Immature natural killer cell (primary cell): ENCODE measurements around the gene VSTM2B. TPM values are rescaled to one million over a fixed set of nuclear protein-coding genes. Genes with fewer than 3 reads are reported as not detected.
A peak's percentile ranks its signal among the peaks of the same experiment; 100 is the strongest.
"Not testable (repeated sequence)": the region's sequence is repeated elsewhere in the genome, so short reads cannot be mapped to it uniquely, and the experiment has no call there.

Experiments used
- DNase-seq, 3 donors: peaks; one replicate each; pipeline ENCODE4 v3.0.0; 2022; ENCODE audit warnings: mixed read lengths in 1 of 3
- H3K27ac Mint-ChIP-seq, 6 donors: one replicate each; pipeline ENCODE4 v1.8.0; 2020; ENCODE audit warnings: mixed read lengths in 6 of 6, mild to moderate bottlenecking in 5 of 6, inconsistent platforms in 4 of 6, moderate library complexity in 3 of 6
- H3K27me3 Mint-ChIP-seq, 3 donors: one replicate each; pipeline ENCODE4 v1.8.0; 2020 to 2021; ENCODE audit warnings: low read depth in 3 of 3, mild to moderate bottlenecking in 3 of 3, mixed read lengths in 3 of 3, moderate library complexity in 3 of 3, inconsistent platforms in 1 of 3
- H3K36me3 Mint-ChIP-seq, 3 donors: one replicate each; pipeline ENCODE4 v1.8.0; 2020; ENCODE audit warnings: mixed read lengths in 3 of 3, inconsistent platforms in 2 of 3, mild to moderate bottlenecking in 2 of 3
- H3K4me1 Mint-ChIP-seq, 2 donors: one replicate each; pipeline ENCODE4 v1.8.0; 2020; ENCODE audit warnings: inconsistent platforms in 2 of 2, mild to moderate bottlenecking in 2 of 2, mixed read lengths in 2 of 2, moderate library complexity in 1 of 2
- H3K4me3 Mint-ChIP-seq, 5 donors: one replicate each; pipeline ENCODE4 v1.8.0; 2020; ENCODE audit warnings: mild to moderate bottlenecking in 5 of 5, mixed read lengths in 5 of 5, inconsistent platforms in 3 of 5, moderate library complexity in 3 of 5
- H3K9me3 Mint-ChIP-seq, 6 donors: one replicate each; pipeline ENCODE4 v1.8.0; 2020; ENCODE audit warnings: mild to moderate bottlenecking in 6 of 6, mixed read lengths in 6 of 6, inconsistent platforms in 4 of 6, moderate library complexity in 3 of 6
- polyA plus RNA-seq, 3 donors: library from polyadenylated mRNA; unstranded; fragments of 300-500 nt; fragmentation: Illumina TruSeq; gene quantifications; one replicate each; pipeline ENCODE4 v1.2.3, GENCODE V29; 2021

Gene VSTM2B
- polyA plus RNA-seq, 3 donors from 2014 or later = 0.41 to 0.48 TPM; not detected in 1

DNA sequence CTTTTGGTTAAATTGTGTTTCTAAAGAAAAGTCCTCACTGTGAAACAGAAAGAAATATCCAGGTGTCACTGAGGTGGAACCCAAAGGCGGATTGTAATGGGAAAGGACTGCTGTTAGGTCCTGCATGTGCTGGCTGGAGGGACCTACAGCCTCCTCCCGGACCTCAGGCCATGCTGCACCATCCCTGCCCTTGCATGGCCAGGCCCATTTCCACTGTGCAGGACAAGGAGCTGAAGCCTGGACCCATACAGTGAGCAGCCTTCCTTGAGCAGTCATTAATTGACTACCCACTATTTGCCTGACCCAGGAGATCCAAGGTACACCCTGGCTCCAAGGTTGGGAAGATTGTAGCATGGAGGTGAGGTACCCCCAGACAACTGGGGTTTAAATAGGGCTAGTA is 17.6 kb downstream of the VSTM2B start:
- H3K9me3 Mint-ChIP-seq = no peaks in the 10 kb centered on the region

DNA sequence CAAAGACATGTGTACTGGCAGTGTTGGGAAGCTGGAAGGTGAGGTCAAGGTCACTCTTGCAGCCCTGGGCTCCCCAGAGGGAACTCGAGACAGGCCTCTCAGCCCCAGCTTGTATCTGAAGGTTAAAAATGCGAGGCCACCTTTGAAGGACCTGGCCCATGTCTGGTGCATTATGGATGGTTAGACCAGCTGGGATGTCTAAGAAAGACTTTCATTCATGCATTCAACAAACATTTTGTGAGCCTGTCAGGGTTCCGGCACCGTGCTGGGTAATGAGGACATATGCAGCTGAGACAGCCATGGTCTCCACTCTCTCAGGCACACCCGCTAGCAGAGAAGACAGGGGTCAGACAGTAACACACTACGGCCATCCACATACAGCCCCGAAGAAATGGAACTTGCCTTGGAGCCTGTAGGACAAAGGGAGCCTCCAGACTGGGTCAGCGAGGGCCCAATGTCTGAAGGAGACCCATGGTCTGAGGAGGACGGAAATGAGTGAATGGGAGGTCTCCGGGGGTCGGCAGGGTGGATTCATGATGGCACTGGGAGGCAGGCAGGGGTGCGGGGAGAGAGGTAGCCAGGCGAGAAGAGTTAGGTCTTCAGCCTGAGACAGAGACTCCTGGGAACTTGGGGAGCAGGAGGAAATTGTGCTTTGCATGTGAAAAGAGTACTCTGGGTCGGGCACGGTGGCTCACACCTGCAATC is 19.0 kb downstream of the VSTM2B start:
- no peak for DNase-seq
- Mint-ChIP-seq H3K4me3 (no peak overlapping the region), H3K36me3 (no peaks in the 10 kb centered on the region), H3K4me1 (no peaks in the 10 kb centered on the region), H3K9me3 (peaks cover 0 to 3% (median 0%) of the 10 kb centered on the region in 6 donors), H3K27ac (no peak overlapping the region), H3K27me3 (peaks cover 3 to 8% (median 4%) of the 10 kb centered on the region in 3 donors)

More for the DNA sequence above, 17.6 kb downstream of the VSTM2B start:
- Mint-ChIP-seq H3K4me3 (no peak overlapping the region), H3K4me1 (no peaks in the 10 kb centered on the region), H3K27me3 (peaks cover 5 to 8% (median 8%) of the 10 kb centered on the region in 3 donors), H3K36me3 (no peaks in the 10 kb centered on the region), H3K27ac (no peak overlapping the region)
- no peak for DNase-seq

DNA sequence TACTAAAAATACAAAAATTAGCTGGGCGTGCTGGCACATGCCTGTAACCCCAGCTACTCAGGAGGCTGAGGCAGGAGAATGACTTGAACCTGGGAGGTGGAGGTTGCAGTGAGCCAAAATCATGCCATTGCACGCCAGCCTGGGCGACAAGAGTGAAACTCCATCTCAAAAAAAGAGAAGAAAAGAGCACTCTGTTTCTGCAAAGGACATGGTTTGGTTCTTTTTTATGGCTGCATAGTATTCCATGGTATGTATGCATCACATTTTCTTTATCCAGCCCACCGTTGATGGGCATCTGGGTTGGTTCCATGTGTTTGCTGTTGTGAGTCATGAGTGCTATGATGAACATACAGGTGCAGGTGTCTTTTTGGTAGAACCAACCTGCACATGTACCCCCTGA is 19.7 kb downstream of the VSTM2B start:
- H3K27ac Mint-ChIP-seq, H3K36me3 Mint-ChIP-seq, H3K4me3 Mint-ChIP-seq, H3K4me1 Mint-ChIP-seq, DNase-seq, H3K9me3 Mint-ChIP-seq, H3K27me3 Mint-ChIP-seq: not testable (repeated sequence)

DNA sequence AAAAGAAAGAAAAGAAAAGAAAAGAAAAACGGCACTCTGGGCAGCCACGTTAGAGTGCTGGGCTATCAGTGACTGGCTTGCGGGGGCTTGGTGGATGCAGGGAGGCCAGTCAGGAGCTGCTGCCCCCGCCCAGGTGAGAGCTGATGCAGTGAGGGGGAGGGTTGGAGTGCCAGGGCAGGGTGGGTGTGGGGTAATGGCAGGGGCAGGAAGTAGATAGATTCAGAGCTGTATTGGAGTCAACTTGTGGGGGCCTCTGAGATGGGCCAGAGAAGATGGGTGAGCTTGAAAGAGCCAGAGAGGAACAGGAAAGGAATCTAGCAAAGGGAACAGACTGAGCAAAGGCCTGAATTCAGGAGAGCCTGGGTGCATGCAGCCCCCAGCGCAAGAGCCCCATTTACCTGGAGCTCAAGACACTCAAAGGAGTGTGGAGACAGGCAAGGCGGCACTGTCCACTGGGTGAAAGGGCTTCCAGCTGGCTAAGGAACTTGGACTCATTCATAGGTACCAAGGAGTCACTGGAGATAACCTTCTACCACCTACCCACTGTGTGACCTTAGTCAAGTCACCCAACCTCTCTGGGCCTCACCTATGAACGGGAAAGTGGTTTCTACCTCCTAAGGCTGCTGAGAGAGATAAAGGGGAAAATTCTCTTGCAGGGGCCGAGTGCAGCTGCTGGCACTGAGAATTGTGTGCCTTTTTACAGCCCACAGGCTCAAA is 20.2 kb downstream of the VSTM2B start:
- no peak overlapping the region for H3K27ac Mint-ChIP-seq
- H3K4me1 Mint-ChIP-seq = no peaks in the 10 kb centered on the region
- H3K27me3 Mint-ChIP-seq = peaks cover 3 to 9% (median 4%) of the 10 kb centered on the region in 3 donors
- no peak for DNase-seq
- no peak overlapping the region for H3K4me3 Mint-ChIP-seq
- no peaks in the 10 kb centered on the region for H3K36me3 Mint-ChIP-seq
- peaks cover 0 to 3% (median 0%) of the 10 kb centered on the region in 6 donors for H3K9me3 Mint-ChIP-seq

DNA sequence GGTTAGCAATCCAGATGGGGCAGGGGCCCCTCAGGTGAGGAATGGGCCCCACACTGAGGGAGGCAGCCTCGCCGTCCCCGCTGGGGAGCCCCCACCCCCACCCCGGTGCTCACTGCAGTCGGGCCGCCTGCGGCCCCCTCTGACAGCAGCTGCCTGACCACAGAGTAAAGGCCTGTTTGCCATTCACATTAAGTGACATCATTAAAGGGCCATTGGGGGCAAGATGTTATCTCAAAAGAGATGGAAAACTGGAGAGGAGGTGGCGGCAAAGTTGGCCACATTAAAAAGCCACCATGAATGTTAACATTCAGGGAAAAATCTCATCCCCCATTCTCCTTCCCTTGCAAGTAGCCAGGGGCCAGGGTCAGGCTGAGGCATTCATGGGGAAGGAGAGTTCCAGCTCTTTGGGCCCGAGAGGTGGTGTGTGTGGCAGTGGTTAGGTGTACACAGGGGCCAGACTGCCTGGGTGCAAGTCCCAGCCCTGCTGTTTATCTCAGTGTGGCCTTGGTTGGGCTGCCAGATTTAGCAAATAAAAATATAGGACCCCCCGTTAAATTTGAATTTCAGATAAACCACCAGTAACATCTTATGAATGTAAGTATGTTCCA is 20.9 kb downstream of the VSTM2B start:
- Mint-ChIP-seq H3K27me3 (peaks cover 3 to 11% (median 4%) of the 10 kb centered on the region in 3 donors), H3K4me3 (no peak overlapping the region), H3K27ac (no peak overlapping the region), H3K9me3 (peaks cover 0 to 5% (median 0%) of the 10 kb centered on the region in 6 donors), H3K36me3 (no peaks in the 10 kb centered on the region), H3K4me1 (no peaks in the 10 kb centered on the region)
- DNase-seq = no peak

DNA sequence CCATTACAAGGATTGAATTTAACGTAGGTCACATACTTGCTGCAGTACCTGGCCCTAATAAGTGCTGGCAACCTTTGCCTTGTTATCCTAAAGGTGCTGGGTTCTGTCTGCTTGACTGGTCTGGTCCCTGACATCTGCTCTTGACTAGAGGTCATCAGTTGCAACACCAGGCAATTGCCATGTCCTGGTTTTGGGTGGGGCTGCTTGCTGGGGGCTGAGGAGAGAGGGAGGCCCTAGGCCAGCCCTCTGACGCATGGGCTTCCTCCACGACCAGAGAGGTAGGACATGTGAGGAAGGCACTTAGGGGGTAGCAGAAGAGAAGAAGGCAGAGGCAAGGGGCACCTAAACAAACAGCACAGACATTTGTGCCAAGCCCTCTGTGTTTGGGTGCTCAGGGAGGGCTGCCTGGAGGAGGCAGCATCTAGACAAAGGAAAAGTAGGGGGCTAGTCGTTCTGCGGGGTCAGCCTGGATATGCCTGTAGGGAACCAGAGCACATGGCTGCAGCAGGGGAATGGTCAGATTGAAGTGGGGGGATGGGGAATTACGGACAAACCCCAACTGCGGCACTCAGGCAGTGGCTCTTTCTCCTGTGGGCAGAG is 21.7 kb downstream of the VSTM2B start:
- no peaks in the 10 kb centered on the region for H3K36me3 Mint-ChIP-seq
- H3K27me3 Mint-ChIP-seq = peaks cover 5 to 11% (median 9%) of the 10 kb centered on the region in 3 donors
- peaks cover 0 to 6% (median 0%) of the 10 kb centered on the region in 6 donors for H3K9me3 Mint-ChIP-seq
- H3K27ac Mint-ChIP-seq = no peak overlapping the region
- DNase-seq = no peak
- no peak overlapping the region for H3K4me3 Mint-ChIP-seq
- H3K4me1 Mint-ChIP-seq = no peaks in the 10 kb centered on the region

DNA sequence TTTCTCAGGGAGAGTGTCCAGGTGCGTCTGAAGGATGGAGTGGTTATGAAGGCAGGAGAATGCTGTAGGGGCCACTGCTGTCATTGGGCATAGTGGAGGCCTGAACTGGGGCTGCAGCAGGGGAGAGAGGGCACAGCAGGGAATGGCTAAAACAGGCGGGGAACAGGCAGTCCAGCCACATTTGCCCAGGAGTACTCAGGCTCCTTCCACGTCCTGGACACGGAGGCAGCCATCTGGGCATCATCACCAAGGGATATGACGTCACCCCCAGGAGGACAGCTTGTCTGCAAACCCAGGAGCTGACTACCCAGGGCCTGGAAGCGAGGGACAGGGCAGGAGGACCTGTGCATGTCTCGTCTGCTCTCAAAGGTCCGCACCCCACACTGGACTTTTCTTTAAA is 22.2 kb downstream of the VSTM2B start:
- Mint-ChIP-seq H3K4me3 (no peak overlapping the region), H3K36me3 (no peaks in the 10 kb centered on the region), H3K27me3 (peaks cover 5 to 11% (median 9%) of the 10 kb centered on the region in 3 donors), H3K9me3 (peaks cover 0 to 6% (median under 1%) of the 10 kb centered on the region in 6 donors), H3K4me1 (no peaks in the 10 kb centered on the region), H3K27ac (no peak overlapping the region)
- DNase-seq = no peak

DNA sequence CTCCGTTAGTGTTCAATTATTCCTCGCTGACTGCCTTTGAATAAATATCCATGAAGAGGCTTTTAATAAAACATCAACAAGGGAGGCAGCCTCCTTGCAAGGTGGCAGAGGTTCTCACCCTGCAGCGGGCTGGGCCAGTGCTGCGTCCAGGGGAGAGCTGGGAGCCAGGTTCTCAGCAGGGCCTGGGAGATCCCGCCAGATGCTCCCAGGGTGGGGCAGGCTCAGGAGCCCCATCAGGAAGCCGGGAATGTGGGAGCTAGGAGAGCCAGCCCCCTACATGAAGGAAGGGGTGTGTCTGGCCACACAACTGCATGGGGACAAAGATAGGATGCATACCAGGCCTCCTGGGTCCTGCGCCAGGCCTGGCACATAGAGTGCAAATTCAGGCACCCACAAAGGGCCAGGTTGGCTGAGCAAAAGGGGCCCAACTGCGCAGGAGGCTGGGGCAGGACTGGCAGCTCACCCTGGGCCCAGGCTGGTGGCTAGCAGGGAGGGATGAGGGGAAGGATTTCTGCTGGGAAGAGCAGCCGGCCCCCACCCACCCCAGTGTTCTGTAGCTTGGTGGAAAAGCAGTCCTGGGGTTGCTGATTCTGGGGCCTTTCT is 22.8 kb downstream of the VSTM2B start:
- H3K27me3 Mint-ChIP-seq = peaks cover 6 to 13% (median 9%) of the 10 kb centered on the region in 3 donors
- H3K4me1 Mint-ChIP-seq = no peaks in the 10 kb centered on the region
- H3K36me3 Mint-ChIP-seq = peaks cover 0 to 3% (median 0%) of the 10 kb centered on the region in 3 donors
- H3K9me3 Mint-ChIP-seq = peaks cover 0 to 8% (median 6%) of the 10 kb centered on the region in 6 donors
- H3K4me3 Mint-ChIP-seq = no peak overlapping the region
- DNase-seq = no peak
- H3K27ac Mint-ChIP-seq = peak overlapping the region in 1 of 6 donors; percentile 22

DNA sequence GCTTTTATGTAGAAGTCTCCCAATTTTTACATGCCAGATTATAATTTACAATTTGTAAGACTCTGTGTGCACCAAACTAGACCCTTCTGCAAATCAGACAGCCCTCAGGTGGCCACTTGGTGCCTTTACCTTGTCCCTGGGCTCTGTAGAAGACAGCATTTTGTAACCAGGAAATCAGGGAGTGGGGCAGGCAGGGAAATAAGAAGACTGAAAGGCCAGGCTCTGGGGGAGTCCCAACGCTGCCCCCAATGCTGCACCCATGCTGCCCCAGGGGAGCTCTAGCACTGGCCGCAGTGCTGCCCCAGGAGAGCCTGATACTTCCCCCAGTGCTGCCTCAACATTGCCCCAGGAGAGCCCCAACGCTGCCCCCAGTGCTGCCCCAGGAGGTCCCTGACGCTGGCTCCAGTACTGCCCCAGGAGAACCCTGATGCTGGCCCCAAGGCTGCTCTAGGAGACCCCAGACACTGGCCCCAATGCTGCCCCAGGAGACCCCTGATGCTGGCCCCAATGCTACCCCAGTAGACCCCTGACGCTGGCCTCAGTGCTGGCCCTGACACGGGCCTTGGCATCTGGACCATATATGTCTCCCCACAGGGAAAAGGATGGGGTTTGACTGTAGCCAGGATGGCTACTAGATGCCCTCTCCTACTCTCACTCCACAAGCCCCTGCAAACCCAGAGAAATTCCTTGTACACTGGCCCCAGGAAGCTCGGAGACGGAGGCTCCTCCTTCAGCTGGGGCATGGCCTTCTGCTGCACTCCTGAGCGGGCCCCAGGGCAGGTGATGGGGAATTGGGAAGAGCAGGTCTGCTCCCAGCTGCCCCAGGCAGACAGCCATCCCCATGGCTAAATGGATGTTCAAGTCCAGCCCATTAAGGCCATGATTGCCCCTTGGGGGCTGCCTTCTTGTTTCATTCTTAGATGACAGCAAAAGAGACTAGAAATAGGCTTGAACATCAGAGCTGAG is 23.6 kb downstream of the VSTM2B start:
- no peak overlapping the region for H3K27ac Mint-ChIP-seq
- no peak overlapping the region for H3K4me3 Mint-ChIP-seq
- no peak for DNase-seq
- peaks cover 9 to 13% (median 13%) of the 10 kb centered on the region in 3 donors for H3K27me3 Mint-ChIP-seq
- peaks cover 0 to 15% (median 14%) of the 10 kb centered on the region in 6 donors for H3K9me3 Mint-ChIP-seq
- no peaks in the 10 kb centered on the region for H3K4me1 Mint-ChIP-seq
- H3K36me3 Mint-ChIP-seq = peaks cover 0 to 8% (median 0%) of the 10 kb centered on the region in 3 donors

DNA sequence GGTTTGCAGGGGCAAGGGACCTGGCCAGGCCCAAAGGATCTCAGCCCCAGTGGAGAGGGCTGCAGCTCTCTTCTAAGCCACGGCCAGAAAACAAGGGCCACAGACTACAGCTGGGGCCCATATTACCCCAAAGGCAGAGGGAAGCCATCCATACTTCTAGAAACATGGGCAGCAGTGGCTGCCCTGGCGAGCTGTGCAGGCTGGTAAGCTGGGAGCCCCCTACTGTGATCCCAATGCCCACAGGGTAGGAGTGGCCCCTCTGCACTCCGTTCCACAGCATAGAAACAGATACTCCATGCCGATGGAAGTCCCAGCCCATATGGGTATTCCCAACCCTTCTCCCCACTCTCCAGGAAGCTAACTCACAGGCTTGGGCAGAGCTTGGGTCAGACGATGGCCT is 25.1 kb downstream of the VSTM2B start:
- peaks cover 0 to 8% (median 0%) of the 10 kb centered on the region in 3 donors for H3K36me3 Mint-ChIP-seq
- no peak overlapping the region for H3K4me3 Mint-ChIP-seq
- DNase-seq = no peak
- peaks cover 7 to 18% (median 11%) of the 10 kb centered on the region in 3 donors for H3K27me3 Mint-ChIP-seq
- no peaks in the 10 kb centered on the region for H3K4me1 Mint-ChIP-seq
- H3K27ac Mint-ChIP-seq = no peak overlapping the region
- peaks cover 0 to 27% (median 19%) of the 10 kb centered on the region in 6 donors for H3K9me3 Mint-ChIP-seq

DNA sequence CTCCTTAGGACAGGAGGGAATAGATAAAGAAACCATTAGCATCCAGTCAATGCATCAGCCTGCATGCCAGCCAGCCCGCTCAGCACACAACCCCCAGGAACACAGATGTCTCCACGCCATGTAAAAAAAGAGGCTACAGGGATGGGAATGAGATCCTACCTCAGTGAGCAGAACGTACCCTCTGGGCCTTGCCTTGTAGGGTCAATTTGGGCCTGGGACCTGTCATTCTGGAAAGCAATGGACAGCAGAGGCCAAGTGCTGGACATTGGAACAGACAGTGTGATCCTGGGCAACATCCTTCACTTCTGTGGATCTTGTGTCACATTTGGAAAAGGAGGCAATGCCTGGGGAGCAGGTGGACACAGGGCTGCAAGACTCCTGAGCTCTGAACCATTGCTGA is 26.0 kb downstream of the VSTM2B start:
- peaks cover 0 to 8% (median 0%) of the 10 kb centered on the region in 3 donors for H3K36me3 Mint-ChIP-seq
- H3K4me1 Mint-ChIP-seq = no peaks in the 10 kb centered on the region
- DNase-seq = no peak
- no peak overlapping the region for H3K4me3 Mint-ChIP-seq
- no peak overlapping the region for H3K27ac Mint-ChIP-seq
- peaks cover 9 to 23% (median 12%) of the 10 kb centered on the region in 3 donors for H3K27me3 Mint-ChIP-seq
- peaks cover 0 to 27% (median 19%) of the 10 kb centered on the region in 6 donors for H3K9me3 Mint-ChIP-seq

DNA sequence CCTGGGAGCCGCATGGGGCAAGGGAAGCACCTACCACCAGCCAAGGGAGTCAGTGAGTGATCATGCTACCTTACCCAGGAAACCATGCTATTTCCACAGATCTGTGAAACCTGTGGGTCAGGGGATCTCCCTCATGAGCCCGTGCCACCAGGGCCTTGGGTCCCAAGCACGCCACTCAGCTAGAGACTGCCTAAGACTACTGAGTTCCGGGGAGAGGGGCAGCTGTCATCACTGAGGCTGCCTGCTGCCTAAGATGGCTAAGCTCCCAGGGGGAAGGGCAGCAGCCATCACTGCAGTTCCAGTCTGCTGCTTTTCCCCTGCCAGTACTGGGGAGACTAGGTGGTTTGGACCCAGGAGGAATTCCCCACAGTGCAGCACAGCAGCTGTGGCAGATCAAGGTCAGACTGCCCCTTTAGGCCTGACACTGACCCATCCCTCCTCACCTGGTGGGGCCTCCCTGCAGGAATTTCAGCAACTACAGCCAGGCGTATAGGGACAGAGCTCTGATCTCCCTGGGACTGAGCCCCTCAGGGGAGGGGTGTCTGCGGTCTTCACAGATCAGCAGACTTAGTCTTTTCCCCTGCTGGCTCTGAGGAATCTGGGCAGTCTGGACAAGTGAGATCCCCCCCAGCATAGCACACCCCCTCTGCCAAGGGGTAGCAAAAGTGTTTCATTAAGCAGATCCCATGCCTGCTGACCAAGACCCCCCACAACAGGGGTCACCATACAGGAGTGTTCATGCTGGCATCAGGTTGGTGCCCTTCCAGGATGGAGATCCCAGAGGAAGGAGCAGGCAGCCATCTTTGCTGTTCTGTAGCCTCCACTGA is 26.9 kb downstream of the VSTM2B start:
- no peak for DNase-seq
- H3K4me3 Mint-ChIP-seq = no peak overlapping the region
- H3K36me3 Mint-ChIP-seq = peaks cover 0 to 8% (median 0%) of the 10 kb centered on the region in 3 donors
- H3K27ac Mint-ChIP-seq = no peak overlapping the region
- peaks cover 7 to 21% (median 9%) of the 10 kb centered on the region in 3 donors for H3K27me3 Mint-ChIP-seq
- peaks cover 0 to 27% (median 19%) of the 10 kb centered on the region in 6 donors for H3K9me3 Mint-ChIP-seq
- no peaks in the 10 kb centered on the region for H3K4me1 Mint-ChIP-seq
